Endothelial cell (in vitro differentiated cells): ENCODE measurements around the gene GABBR2. TPM values are rescaled to one million over a fixed set of nuclear protein-coding genes. Genes with fewer than 3 reads are reported as not detected.

Experiments used
- DNase-seq: peaks from one replicate; pipeline ENCODE4 v3.0.0; 2021; ENCODE audit warnings: low spot score
- H3K27ac Mint-ChIP-seq: one replicate; pipeline ENCODE4 v1.8.0; 2021; ENCODE audit warnings: mixed read lengths, inconsistent platforms; ENCODE audit not compliant: unreplicated experiment
- H3K27me3 Mint-ChIP-seq: one replicate; pipeline ENCODE4 v1.8.0; 2021; ENCODE audit warnings: mild to moderate bottlenecking, moderate library complexity, mixed read lengths, inconsistent platforms; ENCODE audit not compliant: unreplicated experiment
- H3K36me3 Mint-ChIP-seq: one replicate; pipeline ENCODE4 v1.8.0; 2021; ENCODE audit warnings: mild to moderate bottlenecking, low read depth, mixed read lengths, inconsistent platforms; ENCODE audit not compliant: unreplicated experiment
- H3K4me1 Mint-ChIP-seq: one replicate; pipeline ENCODE4 v1.8.0; 2021; ENCODE audit warnings: mild to moderate bottlenecking, mixed read lengths, inconsistent platforms; ENCODE audit not compliant: unreplicated experiment
- H3K4me3 Mint-ChIP-seq: one replicate; pipeline ENCODE4 v1.8.0; 2021; ENCODE audit warnings: mild to moderate bottlenecking, mixed read lengths, inconsistent platforms; ENCODE audit not compliant: unreplicated experiment
- H3K9me3 Mint-ChIP-seq: one replicate; pipeline ENCODE4 v1.8.0; 2021; ENCODE audit warnings: mixed read lengths, inconsistent platforms; ENCODE audit not compliant: unreplicated experiment
- total RNA-seq: library from RNA; stranded (reverse); fragmentation: NEBNext Ultra II Directional; extraction: Animal tissue kit (Norgen Biotek cat#: 25700); gene quantifications from one replicate; pipeline ENCODE4 v1.2.1, GENCODE V29; 2021; ENCODE audit not compliant: unreplicated experiment
- TF ChIP-seq, protein P1 (sequence below): fragments of 200-600 bp; sonication (generic); IDR thresholded peaks from one replicate; pipeline ENCODE4 v1.5.0; 2021; ENCODE audit warnings: antibody characterized with exemption; ENCODE audit not compliant: unreplicated experiment

Gene GABBR2
- total RNA-seq, 1 donor from 2014 or later, result 0.46 TPM

DNA sequence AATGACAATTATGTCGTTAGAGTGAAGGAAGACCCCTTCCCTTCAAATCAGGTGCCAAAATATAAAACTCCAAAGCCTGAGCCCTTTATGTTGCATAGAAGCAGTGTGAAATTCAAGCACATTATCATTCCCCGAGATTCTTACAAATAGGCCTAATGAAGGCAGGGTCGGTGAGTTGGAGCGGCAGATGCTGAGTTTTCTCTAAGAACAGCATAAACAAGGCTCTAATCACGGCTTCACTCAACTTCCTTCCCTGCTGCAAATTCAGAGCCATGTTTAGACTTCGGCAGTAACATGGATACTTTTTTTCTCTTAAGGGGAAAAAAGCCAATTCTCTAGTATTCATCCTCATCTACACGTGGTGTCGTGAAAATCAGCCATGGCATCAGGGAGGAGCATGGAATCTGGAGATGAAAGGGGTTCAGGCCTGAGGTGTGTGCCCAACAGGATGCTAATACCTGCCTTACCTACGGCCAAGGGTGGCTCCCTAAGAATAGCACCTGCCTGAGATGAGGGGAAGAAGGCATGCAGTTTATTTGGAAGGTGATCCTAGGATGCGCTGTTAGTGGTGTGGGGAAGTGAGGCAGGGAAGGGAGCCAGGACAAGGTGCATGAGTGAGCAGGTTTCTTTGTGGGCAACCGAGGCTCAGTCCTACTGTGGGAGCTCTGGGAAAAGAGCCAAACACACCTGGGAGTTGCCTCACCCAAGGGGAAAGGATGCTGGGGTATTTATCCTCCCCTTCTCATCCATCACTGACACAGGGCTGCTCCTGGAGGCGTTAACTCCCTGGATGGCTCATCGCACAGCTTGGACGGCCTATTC lies 306.5 kb downstream of the GABBR2 start:
- Mint-ChIP-seq H3K27ac (no peak overlapping the region), H3K27me3 (no peaks in the 10 kb centered on the region), H3K36me3 (no peaks in the 10 kb centered on the region), H3K9me3 (no peaks in the 10 kb centered on the region), H3K4me3 (no peak overlapping the region), H3K4me1 (no peaks in the 10 kb centered on the region)
- no peak for DNase-seq
- TF ChIP-seq, protein P1, sequence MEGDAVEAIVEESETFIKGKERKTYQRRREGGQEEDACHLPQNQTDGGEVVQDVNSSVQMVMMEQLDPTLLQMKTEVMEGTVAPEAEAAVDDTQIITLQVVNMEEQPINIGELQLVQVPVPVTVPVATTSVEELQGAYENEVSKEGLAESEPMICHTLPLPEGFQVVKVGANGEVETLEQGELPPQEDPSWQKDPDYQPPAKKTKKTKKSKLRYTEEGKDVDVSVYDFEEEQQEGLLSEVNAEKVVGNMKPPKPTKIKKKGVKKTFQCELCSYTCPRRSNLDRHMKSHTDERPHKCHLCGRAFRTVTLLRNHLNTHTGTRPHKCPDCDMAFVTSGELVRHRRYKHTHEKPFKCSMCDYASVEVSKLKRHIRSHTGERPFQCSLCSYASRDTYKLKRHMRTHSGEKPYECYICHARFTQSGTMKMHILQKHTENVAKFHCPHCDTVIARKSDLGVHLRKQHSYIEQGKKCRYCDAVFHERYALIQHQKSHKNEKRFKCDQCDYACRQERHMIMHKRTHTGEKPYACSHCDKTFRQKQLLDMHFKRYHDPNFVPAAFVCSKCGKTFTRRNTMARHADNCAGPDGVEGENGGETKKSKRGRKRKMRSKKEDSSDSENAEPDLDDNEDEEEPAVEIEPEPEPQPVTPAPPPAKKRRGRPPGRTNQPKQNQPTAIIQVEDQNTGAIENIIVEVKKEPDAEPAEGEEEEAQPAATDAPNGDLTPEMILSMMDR, result no peak

DNA sequence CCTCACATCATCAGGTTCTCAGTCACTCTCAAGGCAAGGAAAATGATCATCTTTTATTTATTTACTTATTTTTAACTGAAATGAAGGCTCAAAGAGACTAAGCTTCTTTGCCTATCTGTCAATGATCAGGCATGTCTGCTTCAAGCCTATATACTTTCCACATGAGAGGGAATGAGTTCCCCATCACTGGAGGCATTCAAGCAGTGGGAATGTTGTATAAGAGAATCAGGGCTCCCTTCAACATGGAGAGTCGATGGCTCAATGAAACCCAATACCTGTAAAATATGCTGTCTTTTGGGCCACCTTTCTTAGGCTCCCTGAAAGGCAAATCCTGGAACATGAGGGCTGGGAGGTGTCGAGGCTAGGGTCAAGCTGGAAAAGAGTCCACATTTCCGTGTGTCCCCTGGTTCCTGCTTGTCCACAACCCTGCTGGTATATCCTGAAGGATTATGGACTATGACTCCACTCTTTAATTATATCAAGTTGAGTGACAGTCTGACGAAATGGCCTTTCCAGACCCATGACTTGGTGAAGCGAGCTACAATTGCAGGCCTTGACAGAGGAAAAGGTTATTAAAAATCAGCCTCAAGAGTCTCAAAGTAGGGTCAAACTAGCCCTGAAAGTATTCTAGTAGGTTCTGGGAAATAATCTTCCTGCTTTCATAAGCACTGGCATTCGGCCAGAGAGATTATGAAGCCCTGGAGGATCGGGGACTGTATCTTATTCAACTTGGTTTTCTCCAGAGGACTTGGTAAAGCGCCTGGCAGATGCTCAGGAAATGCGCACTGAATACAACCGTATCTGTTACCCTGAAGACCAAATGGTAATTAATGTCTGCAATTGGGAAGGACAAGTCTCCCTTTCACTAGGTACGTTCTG lies 307.4 kb downstream of the GABBR2 start:
- Mint-ChIP-seq H3K27me3 (no peaks in the 10 kb centered on the region), H3K4me3 (no peak overlapping the region), H3K4me1 (no peaks in the 10 kb centered on the region), H3K27ac (no peak overlapping the region), H3K9me3 (no peaks in the 10 kb centered on the region), H3K36me3 (no peaks in the 10 kb centered on the region)
- DNase-seq, result no peak
- TF ChIP-seq, protein P1, result no peak

- peaks cover 3% of the 10 kb centered on the region for H3K27me3 Mint-ChIP-seq
- no peaks in the 10 kb centered on the region for H3K9me3 Mint-ChIP-seq
- H3K36me3 Mint-ChIP-seq, result no peaks in the 10 kb centered on the region
- H3K4me1 Mint-ChIP-seq, result no peaks in the 10 kb centered on the region
- H3K4me3 Mint-ChIP-seq, result no peak overlapping the region
- TF ChIP-seq, protein P1, result no peak
- no peak for DNase-seq
- no peak overlapping the region for H3K27ac Mint-ChIP-seq
These were observed 308.6 kb downstream of the GABBR2 start for GRCh38 chr9:98399950-98400683.

DNA sequence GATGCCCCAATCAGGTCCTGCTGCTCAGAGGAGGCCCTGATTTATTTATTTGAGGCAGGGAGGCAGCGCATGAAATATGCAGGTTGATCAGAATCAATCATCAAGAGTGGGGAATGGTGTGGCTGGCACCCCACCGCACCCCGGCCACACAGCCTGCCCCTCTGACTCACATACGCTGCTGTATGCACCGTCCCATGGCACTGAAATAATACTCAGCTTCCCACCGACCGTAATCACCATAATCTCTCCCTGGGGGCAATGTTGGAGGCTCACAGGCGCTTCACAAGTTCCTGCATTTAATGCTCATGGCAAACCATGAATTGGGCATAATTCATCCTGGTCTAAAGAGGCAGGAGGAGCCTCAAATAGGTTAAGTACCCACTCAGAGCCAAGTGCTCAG lies 312.1 kb downstream of the GABBR2 start:
- Mint-ChIP-seq H3K4me1 (peaks cover 6% of the 10 kb centered on the region), H3K27ac (no peak overlapping the region), H3K9me3 (no peaks in the 10 kb centered on the region), H3K36me3 (no peaks in the 10 kb centered on the region), H3K4me3 (no peak overlapping the region), H3K27me3 (peaks cover 5% of the 10 kb centered on the region)
- TF ChIP-seq, protein P1, result no peak
- no peak for DNase-seq
